HepG2 (cell line): ENCODE data around the gene EXOC7. TPM values are rescaled to one million over a fixed set of nuclear protein-coding genes. Genes with fewer than 3 reads are reported as not detected.

Experiments
- AHDC1 ChIP-seq: sonication (generic); formaldehyde crosslinking; IDR thresholded peaks from 2 replicates; pipeline ENCODE4 v1.5.1; 2020; ENCODE audit warnings: mild to moderate bottlenecking, missing genetic modification reagents, borderline replicate concordance
- PAX8 ChIP-seq: sonication (generic); formaldehyde crosslinking; IDR thresholded peaks from 2 replicates; pipeline ENCODE4 v1.8.0; 2022; ENCODE audit warnings: mild to moderate bottlenecking, missing genetic modification reagents, borderline replicate concordance
- XRCC5 ChIP-seq: fragments of 200-400 bp; formaldehyde crosslinking; optimal IDR thresholded peaks from 2 replicates; pipeline ENCODE3; 2017; ENCODE audit warnings: mild to moderate bottlenecking, low read length
- ZFP41 ChIP-seq: sonication (generic); formaldehyde crosslinking; IDR thresholded peaks from 2 replicates; pipeline ENCODE4 v1.4.0; 2020; ENCODE audit warnings: mild to moderate bottlenecking, missing genetic modification reagents, borderline replicate concordance
- ZKSCAN5 ChIP-seq: sonication (generic); formaldehyde crosslinking; IDR thresholded peaks from 2 replicates; pipeline ENCODE4 v1.5.1; 2020; ENCODE audit warnings: mild to moderate bottlenecking, missing genetic modification reagents
- ZNF484 ChIP-seq: sonication (generic); formaldehyde crosslinking; IDR thresholded peaks from 2 replicates; pipeline ENCODE4 v1.5.1; 2020; ENCODE audit warnings: mild to moderate bottlenecking, low read depth, missing genetic modification reagents, borderline replicate concordance
- ZNF720 ChIP-seq: sonication (generic); formaldehyde crosslinking; IDR thresholded peaks from 2 replicates; pipeline ENCODE4 v1.4.0; 2020; ENCODE audit warnings: missing genetic modification reagents
- ZNF816 ChIP-seq: sonication (generic); formaldehyde crosslinking; IDR thresholded peaks from 2 replicates; pipeline ENCODE4 v1.8.0; 2022; ENCODE audit warnings: missing genetic modification reagents, mild to moderate bottlenecking, borderline replicate concordance
- polyA plus RNA-seq, 8 experiments: library from polyadenylated mRNA; depleted of rRNA in 3 of 8; stranded (reverse) in 7 of 8; unstranded in 1 of 8; fragments of >200 nt; fragmentation: Illumina TruSeq in 4 of 8; extraction: Trizol in 4 of 8; gene quantifications; 2 replicates each; pipeline versions ENCODE4 v1.2.1 to v1.2.3, GENCODE V29; 2011 to 2016; ENCODE audit warnings: low read depth in 4 of 8, missing spikeins in 1 of 8, mixed read lengths in 1 of 8; ENCODE audit not compliant: insufficient read depth in 1 of 8
- total RNA-seq, 5 experiments: library from RNA; depleted of rRNA; stranded (reverse); fragments of >200 nt; fragmentation: Illumina TruSeq; extraction: Trizol; gene quantifications; 2 replicates each; pipeline ENCODE4 v1.2.3, GENCODE V29; 2016; ENCODE audit warnings: low read depth in 1 of 5

EXOC7 gene
- total and polyA plus RNA-seq, 2 of the 13 experiments (the other 11 are each of a cell fraction or from before 2014, with no cell fraction given): 86.9 to 116 TPM

GRCh38 chr17:76071531-76072147 is 31.9 kb downstream of the EXOC7 start (continued):
- 0 out of 2 replicates have a peak, but pooled peaks have one; percentile 43 for TF ChIP-seq AHDC1 (CRISPR knock-in tag)
- no peak for TF ChIP-seq ZNF484 (CRISPR knock-in tag)
- no peak for TF ChIP-seq XRCC5
- no peak for TF ChIP-seq ZNF720
- TF ChIP-seq ZKSCAN5 (CRISPR knock-in tag): peak; percentile 48; the same call in 1 of the 2 replicates
- TF ChIP-seq ZNF816 (CRISPR knock-in tag): 0 out of 2 replicates have a peak, but pooled peaks have one; percentile 89
- TF ChIP-seq ZFP41 (CRISPR knock-in tag): no peak
- no peak for TF ChIP-seq PAX8 (CRISPR knock-in tag)
